Skeletal muscle tissue (tissue), 4 donors: ENCODE data around the gene SF3B4. TPM values are rescaled to one million over a fixed set of nuclear protein-coding genes. Genes with fewer than 3 reads are reported as not detected.
"Not testable (repeated sequence)": the region's sequence is repeated elsewhere in the genome, so short reads cannot be mapped to it uniquely, and the experiment has no call there.

Experiments
- H3K27ac ChIP-seq: one replicate; pipeline ENCODE4 v1.7.0; 2013; ENCODE audit warnings: mild to moderate bottlenecking, low read depth, low read length, inconsistent platforms
- H3K27me3 ChIP-seq, 3 donors: one replicate each; pipeline ENCODE4 v1.7.0; 2013; ENCODE audit warnings: low read length in 3 of 3; ENCODE audit not compliant: control insufficient read depth in 3 of 3, insufficient read depth in 3 of 3
- H3K36me3 ChIP-seq, 3 donors: one replicate each; pipeline ENCODE4 v1.7.0; 2013; ENCODE audit warnings: low read length in 3 of 3; ENCODE audit not compliant: control insufficient read depth in 3 of 3, insufficient read depth in 3 of 3
- H3K4me1 ChIP-seq, 3 donors: one replicate each; pipeline ENCODE4 v1.7.0; 2013; ENCODE audit warnings: low read length in 3 of 3, mild to moderate bottlenecking in 3 of 3; ENCODE audit not compliant: control insufficient read depth in 3 of 3, insufficient read depth in 3 of 3
- H3K4me3 ChIP-seq, 3 donors: one replicate each; pipeline ENCODE4 v1.7.0; 2013; ENCODE audit warnings: low read length in 3 of 3
- H3K9ac ChIP-seq, 3 donors: one replicate each; pipeline ENCODE4 v1.7.0; 2013; ENCODE audit warnings: low read length in 3 of 3, mild to moderate bottlenecking in 3 of 3, moderate library complexity in 2 of 3, low read depth in 1 of 3
- H3K9me3 ChIP-seq, 3 donors: one replicate each; pipeline ENCODE4 v1.7.0; 2013; ENCODE audit warnings: low read length in 3 of 3; ENCODE audit not compliant: control insufficient read depth in 3 of 3
- total RNA-seq: library from RNA; depleted of rRNA; stranded (reverse); fragments of >200 nt; gene quantifications from one replicate; pipeline ENCODE4 v1.2.3, GENCODE V29; 2014
- donor health status: Osteomylitis.

Gene SF3B4
- total RNA-seq, 1 donor from 2014 or later = 8.4 TPM

- H3K4me1 ChIP-seq = peaks cover 8 to 14% (median 9%) of the 10 kb centered on the region in 3 donors
- H3K9ac ChIP-seq = no peak overlapping the region
- H3K27me3 ChIP-seq = no peaks in the 10 kb centered on the region
- H3K4me3 ChIP-seq = no peak overlapping the region
- H3K27ac ChIP-seq = no peak overlapping the region
- no peaks in the 10 kb centered on the region for H3K9me3 ChIP-seq
- no peaks in the 10 kb centered on the region for H3K36me3 ChIP-seq
These were observed 31.0 kb downstream of the SF3B4 start for GRCh38 chr1:149896575-149896974.

GRCh38 chr1:149888999-149889289, 38.7 kb downstream of the SF3B4 start:
- peak overlapping the region; percentile 72 to 86 (median 73) for H3K9ac ChIP-seq
- H3K27ac ChIP-seq = peak overlapping the region; percentile 97
- peaks cover 16 to 21% (median 20%) of the 10 kb centered on the region in 3 donors for H3K4me1 ChIP-seq
- peak overlapping the region; percentile 76 to 92 (median 77) for H3K4me3 ChIP-seq
- no peaks in the 10 kb centered on the region for H3K9me3 ChIP-seq
- no peaks in the 10 kb centered on the region for H3K36me3 ChIP-seq
- no peaks in the 10 kb centered on the region for H3K27me3 ChIP-seq

- no peaks in the 10 kb centered on the region for H3K9me3 ChIP-seq
- H3K4me1 ChIP-seq = peaks cover 19 to 26% (median 25%) of the 10 kb centered on the region in 3 donors
- H3K27me3 ChIP-seq = no peaks in the 10 kb centered on the region
- H3K27ac ChIP-seq = peak overlapping the region; percentile 97
- H3K9ac ChIP-seq = peak overlapping the region; percentile 72 to 86 (median 73)
- no peaks in the 10 kb centered on the region for H3K36me3 ChIP-seq
- peak overlapping the region; percentile 76 to 92 (median 77) for H3K4me3 ChIP-seq
These were observed 39.2 kb downstream of the SF3B4 start for GRCh38 chr1:149888247-149888998.

GRCh38 chr1:149887456-149888246, 40.0 kb downstream of the SF3B4 start:
- no peaks in the 10 kb centered on the region for H3K27me3 ChIP-seq
- peaks cover 19 to 26% (median 26%) of the 10 kb centered on the region in 3 donors for H3K4me1 ChIP-seq
- H3K9ac ChIP-seq = peak overlapping the region; percentile 86 to 87 (median 86)
- no peaks in the 10 kb centered on the region for H3K9me3 ChIP-seq
- H3K36me3 ChIP-seq = no peaks in the 10 kb centered on the region
- H3K27ac ChIP-seq = peak overlapping the region; percentile 97
- peak overlapping the region; percentile 76 to 92 (median 77) for H3K4me3 ChIP-seq

- peaks cover 19 to 26% (median 26%) of the 10 kb centered on the region in 3 donors for H3K4me1 ChIP-seq
- H3K27me3 ChIP-seq, H3K9me3 ChIP-seq, H3K36me3 ChIP-seq: not testable (repeated sequence)
- peak overlapping the region; percentile 97 for H3K27ac ChIP-seq
- H3K4me3 ChIP-seq = peak overlapping the region; percentile 76 to 92 (median 77)
- peak overlapping the region; percentile 83 to 87 (median 86) for H3K9ac ChIP-seq
These were observed 40.5 kb downstream of the SF3B4 start for GRCh38 chr1:149887196-149887455.

- H3K36me3 ChIP-seq = no peaks in the 10 kb centered on the region
- no peaks in the 10 kb centered on the region for H3K9me3 ChIP-seq
- peak overlapping the region; percentile 97 for H3K27ac ChIP-seq
- H3K4me1 ChIP-seq = peaks cover 19 to 26% (median 26%) of the 10 kb centered on the region in 3 donors
- peak overlapping the region; percentile 83 to 87 (median 86) for H3K9ac ChIP-seq
- H3K27me3 ChIP-seq = no peaks in the 10 kb centered on the region
- peak overlapping the region; percentile 77 to 95 (median 88) for H3K4me3 ChIP-seq
These were observed 41.0 kb downstream of the SF3B4 start for GRCh38 chr1:149886396-149887195.

- H3K36me3 ChIP-seq, H3K27me3 ChIP-seq, H3K9me3 ChIP-seq: not testable (repeated sequence)
- peak overlapping the region; percentile 76 to 92 (median 86) for H3K9ac ChIP-seq
- peak overlapping the region; percentile 77 to 95 (median 88) for H3K4me3 ChIP-seq
- H3K4me1 ChIP-seq = peaks cover 19 to 26% (median 26%) of the 10 kb centered on the region in 3 donors
- peak overlapping the region; percentile 97 for H3K27ac ChIP-seq
These were observed 41.5 kb downstream of the SF3B4 start for GRCh38 chr1:149886121-149886395.

GRCh38 chr1:149885339-149886120, 42.1 kb downstream of the SF3B4 start:
- Histone ChIP-seq H3K36me3 (no peaks in the 10 kb centered on the region), H3K9ac (peak overlapping the region; percentile 76 to 92 (median 86)), H3K27me3 (no peaks in the 10 kb centered on the region), H3K9me3 (no peaks in the 10 kb centered on the region), H3K27ac (peak overlapping the region; percentile 97), H3K4me3 (peak overlapping the region; percentile 77 to 95 (median 88)), H3K4me1 (peaks cover 19 to 26% (median 26%) of the 10 kb centered on the region in 3 donors)

GRCh38 chr1:149884433-149885338, 42.9 kb downstream of the SF3B4 start:
- H3K9me3 ChIP-seq = no peaks in the 10 kb centered on the region
- peak overlapping the region; percentile 97 for H3K27ac ChIP-seq
- H3K27me3 ChIP-seq = no peaks in the 10 kb centered on the region
- peak overlapping the region; percentile 77 to 95 (median 88) for H3K4me3 ChIP-seq
- no peaks in the 10 kb centered on the region for H3K36me3 ChIP-seq
- peaks cover 19 to 26% (median 26%) of the 10 kb centered on the region in 3 donors for H3K4me1 ChIP-seq
- peak overlapping the region; percentile 76 to 92 (median 86) for H3K9ac ChIP-seq
